HG03378 (cell line): ENCODE measurements around the gene ZNF275.
"Not testable (repeated sequence)": the region's sequence is repeated elsewhere in the genome, so short reads cannot be mapped to it uniquely, and the experiment has no call there.

Experiments
- ATAC-seq: cut with Tn5 transposase; IDR thresholded peaks from one replicate; pipeline ENCODE4 v1.9.1; 2021; ENCODE audit warnings: mild to moderate bottlenecking, moderate library complexity; ENCODE audit not compliant: unreplicated experiment

The ZNF275 gene, protein sequence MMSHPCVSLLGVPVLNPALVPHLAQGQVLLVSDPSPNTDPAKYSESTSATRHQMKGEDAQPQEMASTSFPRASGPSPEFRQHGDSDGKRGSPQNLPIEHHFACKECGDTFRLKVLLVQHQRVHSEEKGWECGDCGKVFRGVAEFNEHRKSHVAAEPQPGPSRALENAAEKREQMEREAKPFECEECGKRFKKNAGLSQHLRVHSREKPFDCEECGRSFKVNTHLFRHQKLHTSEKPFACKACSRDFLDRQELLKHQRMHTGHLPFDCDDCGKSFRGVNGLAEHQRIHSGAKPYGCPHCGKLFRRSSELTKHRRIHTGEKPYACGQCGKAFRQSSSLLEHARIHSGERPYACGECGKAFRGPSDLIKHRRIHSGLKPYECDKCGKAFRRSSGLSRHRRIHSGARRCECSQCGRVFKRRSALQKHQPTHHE

GRCh38 chrX:153333821-153334653, at the start of gene ZNF275:
Gene ZNF275, plus strand, starts transcription at chrX:153334153. Its CDS starts 2,527 bp downstream, at chrX:153336680.
- peak; percentile 49 for ATAC-seq

- not testable (repeated sequence) for ATAC-seq
These were observed 48.3 kb upstream of the ZNF275 start for GRCh38 chrX:153285678-153286077.

GRCh38 chrX:153288807-153289206, 45.1 kb upstream of the ZNF275 start:
- ATAC-seq = not testable (repeated sequence)

DNA sequence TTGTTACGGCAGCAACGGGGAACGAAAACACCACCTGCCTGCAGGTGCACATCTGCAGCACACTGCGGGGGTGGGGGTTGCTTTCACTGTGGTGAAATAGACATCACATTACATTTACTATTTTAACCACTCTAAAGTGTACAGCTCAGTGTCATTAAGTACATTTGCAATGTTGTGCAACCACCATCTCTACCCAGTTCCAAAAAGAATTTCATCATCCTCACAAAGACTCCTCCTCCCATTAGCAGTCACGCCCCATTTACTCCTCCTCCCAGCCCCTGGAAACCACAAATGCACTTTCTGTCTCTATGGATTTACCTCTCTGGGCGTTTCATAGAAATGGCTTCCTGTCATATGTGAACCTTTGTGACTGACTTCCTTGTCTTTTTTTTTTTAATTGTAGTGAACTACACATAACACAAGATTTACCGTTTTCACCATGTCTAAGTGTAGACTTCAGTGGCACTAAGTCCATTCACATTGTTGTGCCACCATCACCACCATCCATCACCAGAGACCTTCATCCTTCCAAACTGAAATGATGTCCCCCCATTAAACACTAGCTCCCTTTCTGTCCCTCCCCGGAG, 40.4 kb upstream of the ZNF275 start:
- not testable (repeated sequence) for ATAC-seq

DNA sequence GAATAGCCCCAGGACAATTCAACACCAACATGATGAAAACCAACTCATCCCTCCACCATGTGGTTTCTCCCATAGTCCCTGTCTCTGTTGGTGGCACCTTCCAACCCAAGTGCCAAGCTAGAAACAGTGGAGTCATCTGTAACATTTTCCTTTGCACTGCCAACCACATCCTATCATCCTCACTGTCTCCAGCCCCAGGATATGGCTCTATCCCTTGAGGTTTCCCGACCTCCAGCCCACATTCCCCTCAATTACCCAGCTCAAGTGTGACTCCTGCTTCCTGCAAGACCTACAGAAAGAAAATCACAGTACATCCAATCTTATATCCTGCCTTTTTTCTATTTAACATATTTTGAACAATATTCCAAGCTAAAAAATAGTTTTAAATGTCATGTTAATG, 36.6 kb upstream of the ZNF275 start:
- ATAC-seq = no peak

GRCh38 chrX:153299855-153300254, 34.1 kb upstream of the ZNF275 start:
- no peak for ATAC-seq

DNA sequence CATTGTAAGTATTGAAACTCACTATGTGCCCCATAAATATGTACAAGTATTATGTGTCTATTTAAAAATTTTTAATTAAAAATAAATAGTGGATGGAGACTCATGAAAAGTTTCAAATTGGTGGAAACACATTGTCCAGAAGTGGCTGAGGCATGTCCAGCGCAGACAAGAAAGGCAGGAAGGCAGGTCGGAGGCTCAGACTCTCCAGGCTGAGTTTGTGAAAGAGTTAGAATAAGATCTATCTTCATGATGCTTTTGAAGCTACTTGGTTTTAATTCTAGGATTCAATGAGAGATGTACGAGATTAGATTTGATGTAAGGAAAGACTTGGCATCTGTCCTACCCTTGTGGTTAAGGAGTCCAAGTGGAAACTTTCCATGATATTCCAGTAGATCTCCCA, 32.2 kb upstream of the ZNF275 start:
- no peak for ATAC-seq

DNA sequence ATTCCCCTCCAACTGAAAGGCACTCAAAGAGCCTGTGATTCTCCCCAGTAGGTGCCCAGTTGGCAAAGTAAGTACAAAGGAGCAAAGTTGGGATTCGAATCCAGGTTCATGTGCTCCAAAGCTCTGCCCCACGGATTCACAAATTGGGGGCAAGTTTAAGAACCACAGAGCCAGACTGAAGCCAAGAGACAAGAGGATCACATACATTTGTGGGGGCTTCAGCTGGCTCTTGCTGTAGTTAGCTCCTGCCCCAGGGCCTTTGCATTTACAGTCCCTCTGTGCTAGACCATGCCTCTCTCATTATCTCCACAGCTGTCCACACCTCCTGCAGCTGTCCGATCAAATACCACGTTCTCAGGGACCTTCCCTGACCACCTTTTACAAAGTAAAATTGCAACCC, 31.2 kb upstream of the ZNF275 start:
- no peak for ATAC-seq

DNA sequence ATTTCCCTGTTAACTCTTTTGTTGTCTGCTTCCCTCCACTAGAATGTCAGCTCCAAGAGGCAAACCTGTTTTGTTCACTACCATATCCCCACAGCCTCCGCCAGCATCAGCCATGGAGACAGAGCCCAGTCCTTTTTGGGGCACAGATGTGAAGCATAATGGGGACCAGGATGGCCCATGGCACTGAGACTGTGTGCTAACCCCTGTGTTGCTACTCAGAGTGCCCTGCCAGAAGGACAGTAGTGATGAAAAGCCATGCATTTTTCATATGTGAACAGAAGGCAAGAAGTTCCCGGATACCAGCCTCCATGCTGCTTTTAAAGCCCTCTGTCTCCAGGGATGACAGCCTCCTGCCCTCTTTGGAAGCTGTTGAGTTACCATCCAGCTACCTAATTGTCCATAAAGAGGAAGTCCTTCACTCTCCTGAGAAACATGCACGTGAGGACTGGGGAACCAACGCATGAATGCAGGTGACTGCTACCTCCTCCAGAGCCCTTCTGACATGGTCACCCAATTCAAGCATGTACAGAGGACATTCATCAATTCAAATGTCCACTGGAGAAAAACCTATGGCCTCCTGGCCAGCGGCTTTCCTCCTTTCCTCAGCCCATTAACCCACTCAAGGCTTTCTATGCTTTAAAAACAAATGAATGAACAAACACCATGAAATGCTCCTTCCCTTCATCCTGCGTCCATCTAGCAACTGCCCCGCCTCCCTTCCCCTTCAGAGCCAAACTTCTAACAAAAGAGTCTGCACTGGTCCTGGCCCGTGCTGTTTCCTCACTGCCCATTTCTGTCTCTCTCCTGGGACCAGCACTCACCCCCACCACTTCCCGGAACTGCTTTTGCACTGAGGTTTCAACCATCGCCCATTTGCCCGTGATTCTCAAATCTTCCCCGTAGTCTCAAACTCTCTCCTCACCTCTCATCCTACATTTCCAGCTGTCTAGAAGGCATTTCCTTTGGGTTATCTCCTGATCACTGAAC, 30.4 kb upstream of the ZNF275 start:
- ATAC-seq = no peak

DNA sequence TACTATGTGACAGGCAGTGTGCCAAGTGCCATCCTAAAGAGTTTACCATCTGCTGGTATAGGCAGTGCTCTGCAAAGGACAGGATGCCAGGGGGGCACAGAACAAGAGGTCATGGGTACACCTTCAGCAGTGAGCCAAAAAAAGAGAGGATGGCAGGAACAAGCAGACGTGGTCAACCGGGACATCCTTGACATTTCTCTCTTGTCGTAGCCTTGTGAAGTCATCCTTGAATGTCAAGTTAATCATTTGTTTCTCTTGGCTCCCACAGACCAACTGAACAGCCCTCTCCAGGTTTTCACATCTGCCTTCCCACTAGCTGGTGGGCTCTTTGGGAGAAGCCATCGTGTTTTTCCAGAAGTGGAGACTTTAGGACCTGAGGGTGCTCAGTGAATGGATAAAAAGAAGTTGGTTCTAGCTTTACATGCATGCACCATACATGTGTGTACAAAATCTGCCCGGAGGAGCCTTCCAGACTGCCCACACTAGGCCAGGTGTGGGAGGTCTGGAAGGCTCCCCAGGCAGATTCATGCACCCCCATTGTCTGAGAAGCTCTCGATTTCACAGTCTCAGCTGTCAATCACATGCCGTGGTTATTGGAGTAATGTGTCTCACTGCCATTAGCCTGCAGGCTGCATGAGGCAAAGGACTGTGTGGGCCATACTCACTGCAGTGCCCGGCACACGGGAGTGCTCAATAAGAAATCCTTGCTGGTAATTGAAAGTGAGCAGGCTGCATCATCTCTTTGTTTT, 28.8 kb upstream of the ZNF275 start:
- no peak for ATAC-seq

DNA sequence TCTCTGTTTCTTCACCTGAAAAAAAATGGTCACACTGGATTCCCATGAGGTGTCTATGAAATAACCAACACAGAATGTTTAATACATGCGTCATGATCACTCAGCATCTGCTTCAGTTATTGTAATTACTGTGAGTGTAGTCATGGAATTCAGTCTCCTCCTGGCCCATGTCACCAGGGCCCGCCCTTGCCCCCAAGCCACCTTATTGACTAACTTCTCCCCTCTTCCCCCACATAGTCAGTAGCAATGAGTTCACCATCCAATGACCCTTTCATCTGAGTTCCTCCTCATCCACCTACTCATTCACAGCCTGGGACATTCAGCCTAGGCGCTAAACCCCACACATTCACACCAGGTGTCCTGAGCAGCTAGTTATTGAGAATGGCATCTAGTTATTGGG, 28.0 kb upstream of the ZNF275 start:
- no peak for ATAC-seq

DNA sequence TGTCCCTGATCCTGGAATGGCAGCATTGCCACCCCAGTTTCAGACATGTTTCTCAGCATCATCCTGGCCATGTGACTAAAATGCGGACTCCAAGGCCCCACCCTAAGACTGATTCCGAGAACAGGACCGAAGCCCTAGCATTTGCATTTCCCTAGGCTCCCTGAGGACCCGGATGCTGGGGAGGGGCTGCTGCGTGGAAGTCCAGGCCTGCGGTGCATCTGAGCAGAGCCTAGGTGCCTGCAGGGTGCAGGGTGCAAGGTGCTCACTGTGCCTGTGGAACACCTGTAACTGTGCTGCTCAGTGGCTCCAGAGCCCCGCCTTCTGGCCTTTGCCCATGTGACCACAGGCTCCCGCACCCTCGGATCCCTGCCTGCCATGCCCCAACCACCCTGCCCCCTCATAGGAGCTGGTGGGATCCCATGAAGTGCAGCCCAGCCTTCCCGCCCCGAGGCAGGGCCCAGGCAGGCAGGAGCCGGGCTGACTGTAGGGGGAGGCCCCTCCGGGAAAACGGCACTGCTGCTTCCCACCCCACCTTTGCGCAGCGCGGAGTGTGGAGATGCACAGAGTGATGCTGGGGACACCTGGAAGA, 27.3 kb upstream of the ZNF275 start:
- ATAC-seq = no peak

DNA sequence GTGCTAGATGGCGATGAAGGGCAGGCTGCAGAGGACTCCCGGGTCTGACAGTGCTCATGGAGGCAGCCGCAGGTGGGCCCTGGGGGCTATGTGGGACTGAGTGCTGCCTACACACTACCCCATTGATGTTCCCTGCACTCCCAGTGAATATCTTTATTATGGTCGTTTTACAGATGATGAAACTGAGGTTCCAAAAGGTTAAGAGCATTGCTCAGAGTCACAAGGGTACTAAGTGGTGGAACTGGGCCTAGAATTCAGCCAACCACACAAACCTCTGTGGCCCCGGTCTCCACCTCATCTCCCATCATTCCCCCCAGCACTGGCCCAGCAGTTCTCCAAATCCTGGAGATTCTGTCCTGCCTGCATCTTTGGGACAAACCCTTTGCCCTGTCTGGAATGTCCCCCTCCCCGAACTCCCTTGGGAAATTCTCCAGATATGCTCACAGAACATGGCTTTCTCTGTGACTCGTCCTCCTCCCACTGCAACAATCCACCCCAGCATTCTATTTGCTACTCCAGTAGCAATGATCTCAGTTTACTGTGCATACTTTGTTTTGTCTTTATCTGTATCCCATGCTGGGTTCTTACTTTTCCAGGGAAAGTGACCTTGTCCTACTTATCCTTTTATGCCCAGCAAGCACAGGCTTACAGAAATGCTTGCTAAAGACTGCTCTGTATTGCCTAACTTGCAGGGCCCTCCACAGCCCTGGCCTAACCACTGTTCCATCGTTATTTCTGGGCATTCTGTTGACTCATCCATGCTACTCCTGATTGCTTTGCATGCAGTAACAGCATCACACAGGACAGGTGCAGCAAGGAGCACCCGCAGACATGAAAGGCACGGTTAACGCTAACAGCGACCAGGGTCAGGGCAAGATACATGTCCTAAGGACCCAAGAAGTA, 26.4 kb upstream of the ZNF275 start:
- ATAC-seq = no peak

GRCh38 chrX:153310901-153311300, 23.1 kb upstream of the ZNF275 start:
- ATAC-seq = no peak

- ATAC-seq = no peak
These were observed 21.9 kb upstream of the ZNF275 start for GRCh38 chrX:153312041-153312440.

- ATAC-seq = no peak
These were observed 21.1 kb upstream of the ZNF275 start for GRCh38 chrX:153312842-153313241.

DNA sequence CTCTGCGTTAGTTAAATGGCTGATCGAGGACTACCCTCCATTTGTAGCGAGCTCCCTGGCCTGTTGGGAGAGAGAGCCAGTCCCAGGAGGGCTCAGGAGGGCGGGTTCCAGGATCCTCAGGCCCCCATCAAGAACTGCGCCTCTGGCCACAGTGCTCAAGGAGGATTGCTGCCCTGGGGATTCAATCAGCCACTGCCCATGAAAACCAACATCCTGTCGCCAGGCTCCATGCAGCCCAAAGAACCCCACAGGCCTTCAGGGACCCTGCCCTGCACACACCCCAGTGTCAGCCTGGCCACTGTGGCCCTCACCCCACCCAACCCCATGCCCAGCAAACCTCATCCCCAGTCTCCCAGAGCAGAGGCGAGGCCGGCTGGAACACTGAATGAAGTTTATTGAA, 16.6 kb upstream of the ZNF275 start:
- no peak for ATAC-seq

DNA sequence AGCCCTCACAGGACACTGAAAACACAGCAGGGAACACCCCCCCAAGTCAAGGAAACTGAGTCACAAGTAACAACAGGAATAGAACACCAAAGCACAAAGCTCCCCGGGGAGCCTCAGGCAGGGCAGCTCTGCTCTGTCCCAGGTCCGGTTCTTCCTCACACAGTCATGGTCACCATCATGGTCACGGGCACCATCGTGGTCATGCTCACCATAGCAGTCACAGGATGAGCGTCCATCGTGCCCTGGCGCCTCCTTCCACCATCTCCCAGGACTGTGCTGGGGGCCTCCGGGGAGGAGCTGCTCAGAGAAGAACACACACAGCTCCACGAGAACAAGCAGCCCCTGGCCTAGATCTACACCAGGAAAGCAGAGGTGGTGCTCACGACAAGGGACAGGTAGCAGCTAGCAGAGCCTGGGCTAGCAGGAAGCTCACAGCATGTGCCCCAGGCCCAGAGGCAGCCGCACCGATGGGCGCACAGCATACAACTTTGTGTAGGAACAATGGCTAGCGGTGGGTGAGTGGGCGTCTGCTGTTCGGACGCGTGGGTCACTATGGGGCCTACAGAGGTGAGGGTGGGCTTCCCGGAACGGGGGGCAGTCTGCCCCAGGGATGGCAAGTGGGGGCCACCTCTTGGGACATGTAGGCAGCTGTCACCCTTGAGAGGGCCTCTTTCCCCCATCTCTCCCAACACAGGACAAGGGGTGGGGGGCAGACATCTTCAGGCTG, 15.8 kb upstream of the ZNF275 start:
- ATAC-seq = no peak
